WTC11 (cell line): ENCODE results near the gene IFT122. TPM values are rescaled to one million over a fixed set of nuclear protein-coding genes. Genes with fewer than 3 reads are reported as not detected.
A peak's percentile ranks its signal among the peaks of the same experiment; 100 is the strongest.
"Not testable (repeated sequence)": the region's sequence is repeated elsewhere in the genome, so short reads cannot be mapped to it uniquely, and the experiment has no call there.

Experiments
- ATAC-seq: fragments of 200-7000 bp; cut with Tn5 transposase; 2 replicates; pipeline ENCODE4 v1.10.0; 2021; ENCODE audit warnings: mild to moderate bottlenecking, moderate library complexity
- CTCF ChIA-PET: fragments of 300-600 bp; sonication (Branson Sonifier 250); formaldehyde crosslinking; loops from one replicate; lab custom pipeline; 2021; ENCODE audit warnings: antibody characterized with exemption; lab: Charles Lee
- POLR2A ChIA-PET: fragments of 350-600 bp; sonication (Branson Sonifier 250); formaldehyde crosslinking; loops from one replicate; lab custom pipeline; 2021; ENCODE audit warnings: antibody characterized with exemption; lab: Charles Lee
- DNase-seq: peaks from one replicate; pipeline ENCODE4 v3.0.0; 2021; ENCODE audit warnings: low spot score
- H3K27ac Mint-ChIP-seq: 2 replicates; pipeline ENCODE4 v1.8.0; 2021; ENCODE audit warnings: mixed read lengths
- H3K27me3 Mint-ChIP-seq: 2 replicates; pipeline ENCODE4 v1.8.0; 2021; ENCODE audit warnings: low read depth, mild to moderate bottlenecking, moderate library complexity, mixed read lengths
- H3K36me3 Mint-ChIP-seq: 2 replicates; pipeline ENCODE4 v1.8.0; 2021; ENCODE audit warnings: mixed read lengths
- H3K4me1 Mint-ChIP-seq: 2 replicates; pipeline ENCODE4 v1.8.0; 2022; ENCODE audit warnings: mixed read lengths
- H3K4me3 Mint-ChIP-seq: 2 replicates; pipeline ENCODE4 v1.8.0; 2021; ENCODE audit warnings: mild to moderate bottlenecking, moderate library complexity, mixed read lengths
- H3K9me3 Mint-ChIP-seq: 2 replicates; pipeline ENCODE4 v1.8.0; 2021; ENCODE audit warnings: mixed read lengths
- ESRRA ChIP-seq: sonication (generic); formaldehyde crosslinking; IDR thresholded peaks from 2 replicates; pipeline ENCODE4 v1.8.1; 2022; ENCODE audit warnings: mild to moderate bottlenecking, missing genetic modification reagents, borderline replicate concordance
- GTF2I ChIP-seq: fragments of 250-450 bp; sonication (Bioruptor Pico); conservative IDR thresholded peaks from 2 replicates; pipeline ENCODE4 v1.4.0; 2021; ENCODE audit warnings: mild to moderate bottlenecking
- HMGA2 ChIP-seq: fragments of 250-450 bp; sonication (Bioruptor Pico); IDR thresholded peaks from 2 replicates; pipeline ENCODE4 v1.4.0; 2021; ENCODE audit warnings: mild to moderate bottlenecking, moderate library complexity
- IRF2 ChIP-seq: sonication (generic); formaldehyde crosslinking; IDR thresholded peaks from 2 replicates; pipeline ENCODE4 v1.8.0; 2022; ENCODE audit warnings: low read depth, missing genetic modification reagents, borderline replicate concordance
- RELA ChIP-seq: sonication (generic); formaldehyde crosslinking; IDR thresholded peaks from 2 replicates; pipeline ENCODE4 v1.8.1; 2022; ENCODE audit warnings: missing genetic modification reagents, mild to moderate bottlenecking, borderline replicate concordance
- SOX15 ChIP-seq: fragments of 250-450 bp; sonication (Bioruptor Pico); IDR thresholded peaks from 2 replicates; pipeline ENCODE4 v1.9.0; 2021; ENCODE audit warnings: mild to moderate bottlenecking
- TEAD1 ChIP-seq: sonication (generic); formaldehyde crosslinking; IDR thresholded peaks from 2 replicates; pipeline ENCODE4 v1.8.0; 2022; ENCODE audit warnings: mild to moderate bottlenecking, missing genetic modification reagents
- total RNA-seq: library from RNA; stranded (reverse); gene quantifications from 3 replicates; pipeline ENCODE4 v1.2.3, GENCODE V29; 2021
- TF ChIP-seq, protein P1 (sequence below): sonication (generic); formaldehyde crosslinking; IDR thresholded peaks from 2 replicates; pipeline ENCODE4 v1.8.1; 2023; ENCODE audit warnings: mild to moderate bottlenecking, missing genetic modification reagents, borderline replicate concordance
- TF ChIP-seq, protein P2 (sequence below): fragments of 250-450 bp; sonication (Bioruptor Pico); IDR thresholded peaks from 2 replicates; pipeline ENCODE4 v1.9.0; 2021; ENCODE audit warnings: mild to moderate bottlenecking
- TF ChIP-seq, protein P3 (sequence below): sonication (generic); formaldehyde crosslinking; IDR thresholded peaks from 2 replicates; pipeline ENCODE4 v1.8.1; 2023; ENCODE audit warnings: mild to moderate bottlenecking, missing genetic modification reagents, moderate library complexity
- TF ChIP-seq, protein P4 (sequence below): sonication (generic); formaldehyde crosslinking; conservative IDR thresholded peaks from 2 replicates; pipeline ENCODE4 v1.8.1; 2023; ENCODE audit warnings: mild to moderate bottlenecking, low read depth, missing genetic modification reagents, moderate library complexity
- TF ChIP-seq, protein P5 (sequence below): sonication (generic); formaldehyde crosslinking; IDR thresholded peaks from 2 replicates; pipeline ENCODE4 v1.8.0; 2022; ENCODE audit warnings: missing genetic modification reagents

IFT122 gene
- total RNA-seq, 1 experiment from 2014 or later: 22.8 TPM

DNA sequence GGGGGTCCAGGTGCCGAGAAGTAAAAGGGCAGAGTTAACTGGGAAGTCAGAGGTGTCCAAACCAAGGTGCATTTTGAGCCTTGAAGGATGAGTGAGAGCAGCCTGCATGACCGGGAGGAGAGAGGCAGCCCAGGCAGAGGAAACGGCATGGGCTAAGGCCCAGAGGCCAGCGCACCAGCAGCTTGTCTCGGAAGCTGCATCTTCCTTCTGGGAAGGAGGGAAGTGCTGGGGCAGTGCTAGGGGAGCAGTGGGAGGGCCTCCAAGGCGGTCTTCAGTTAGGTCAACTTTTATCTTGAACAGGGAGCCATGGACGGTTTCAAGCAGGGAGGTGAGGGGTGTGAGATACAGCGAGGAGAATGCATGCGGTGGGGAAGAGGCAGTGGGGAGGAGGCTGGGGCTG is 104.0 kb downstream of the IFT122 start:
- Mint-ChIP-seq H3K27me3 (no peaks in the 10 kb centered on the region), H3K9me3 (peaks cover 5% of the 10 kb centered on the region), H3K4me3 (no peak overlapping the region), H3K4me1 (peaks cover 13% of the 10 kb centered on the region), H3K36me3 (no peaks in the 10 kb centered on the region), H3K27ac (no peak overlapping the region)
- TF ChIP-seq SOX15 (CRISPR knock-in tag): no peak
- TF ChIP-seq, protein P1, sequence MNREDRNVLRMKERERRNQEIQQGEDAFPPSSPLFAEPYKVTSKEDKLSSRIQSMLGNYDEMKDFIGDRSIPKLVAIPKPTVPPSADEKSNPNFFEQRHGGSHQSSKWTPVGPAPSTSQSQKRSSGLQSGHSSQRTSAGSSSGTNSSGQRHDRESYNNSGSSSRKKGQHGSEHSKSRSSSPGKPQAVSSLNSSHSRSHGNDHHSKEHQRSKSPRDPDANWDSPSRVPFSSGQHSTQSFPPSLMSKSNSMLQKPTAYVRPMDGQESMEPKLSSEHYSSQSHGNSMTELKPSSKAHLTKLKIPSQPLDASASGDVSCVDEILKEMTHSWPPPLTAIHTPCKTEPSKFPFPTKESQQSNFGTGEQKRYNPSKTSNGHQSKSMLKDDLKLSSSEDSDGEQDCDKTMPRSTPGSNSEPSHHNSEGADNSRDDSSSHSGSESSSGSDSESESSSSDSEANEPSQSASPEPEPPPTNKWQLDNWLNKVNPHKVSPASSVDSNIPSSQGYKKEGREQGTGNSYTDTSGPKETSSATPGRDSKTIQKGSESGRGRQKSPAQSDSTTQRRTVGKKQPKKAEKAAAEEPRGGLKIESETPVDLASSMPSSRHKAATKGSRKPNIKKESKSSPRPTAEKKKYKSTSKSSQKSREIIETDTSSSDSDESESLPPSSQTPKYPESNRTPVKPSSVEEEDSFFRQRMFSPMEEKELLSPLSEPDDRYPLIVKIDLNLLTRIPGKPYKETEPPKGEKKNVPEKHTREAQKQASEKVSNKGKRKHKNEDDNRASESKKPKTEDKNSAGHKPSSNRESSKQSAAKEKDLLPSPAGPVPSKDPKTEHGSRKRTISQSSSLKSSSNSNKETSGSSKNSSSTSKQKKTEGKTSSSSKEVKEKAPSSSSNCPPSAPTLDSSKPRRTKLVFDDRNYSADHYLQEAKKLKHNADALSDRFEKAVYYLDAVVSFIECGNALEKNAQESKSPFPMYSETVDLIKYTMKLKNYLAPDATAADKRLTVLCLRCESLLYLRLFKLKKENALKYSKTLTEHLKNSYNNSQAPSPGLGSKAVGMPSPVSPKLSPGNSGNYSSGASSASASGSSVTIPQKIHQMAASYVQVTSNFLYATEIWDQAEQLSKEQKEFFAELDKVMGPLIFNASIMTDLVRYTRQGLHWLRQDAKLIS (CRISPR knock-in tag): no peak
- no peak for TF ChIP-seq ESRRA (CRISPR knock-in tag)
- no peak for TF ChIP-seq IRF2
- TF ChIP-seq TEAD1: no peak
- TF ChIP-seq, protein P2, sequence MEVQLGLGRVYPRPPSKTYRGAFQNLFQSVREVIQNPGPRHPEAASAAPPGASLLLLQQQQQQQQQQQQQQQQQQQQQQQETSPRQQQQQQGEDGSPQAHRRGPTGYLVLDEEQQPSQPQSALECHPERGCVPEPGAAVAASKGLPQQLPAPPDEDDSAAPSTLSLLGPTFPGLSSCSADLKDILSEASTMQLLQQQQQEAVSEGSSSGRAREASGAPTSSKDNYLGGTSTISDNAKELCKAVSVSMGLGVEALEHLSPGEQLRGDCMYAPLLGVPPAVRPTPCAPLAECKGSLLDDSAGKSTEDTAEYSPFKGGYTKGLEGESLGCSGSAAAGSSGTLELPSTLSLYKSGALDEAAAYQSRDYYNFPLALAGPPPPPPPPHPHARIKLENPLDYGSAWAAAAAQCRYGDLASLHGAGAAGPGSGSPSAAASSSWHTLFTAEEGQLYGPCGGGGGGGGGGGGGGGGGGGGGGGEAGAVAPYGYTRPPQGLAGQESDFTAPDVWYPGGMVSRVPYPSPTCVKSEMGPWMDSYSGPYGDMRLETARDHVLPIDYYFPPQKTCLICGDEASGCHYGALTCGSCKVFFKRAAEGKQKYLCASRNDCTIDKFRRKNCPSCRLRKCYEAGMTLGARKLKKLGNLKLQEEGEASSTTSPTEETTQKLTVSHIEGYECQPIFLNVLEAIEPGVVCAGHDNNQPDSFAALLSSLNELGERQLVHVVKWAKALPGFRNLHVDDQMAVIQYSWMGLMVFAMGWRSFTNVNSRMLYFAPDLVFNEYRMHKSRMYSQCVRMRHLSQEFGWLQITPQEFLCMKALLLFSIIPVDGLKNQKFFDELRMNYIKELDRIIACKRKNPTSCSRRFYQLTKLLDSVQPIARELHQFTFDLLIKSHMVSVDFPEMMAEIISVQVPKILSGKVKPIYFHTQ (CRISPR knock-in tag): no peak
- TF ChIP-seq, protein P3, sequence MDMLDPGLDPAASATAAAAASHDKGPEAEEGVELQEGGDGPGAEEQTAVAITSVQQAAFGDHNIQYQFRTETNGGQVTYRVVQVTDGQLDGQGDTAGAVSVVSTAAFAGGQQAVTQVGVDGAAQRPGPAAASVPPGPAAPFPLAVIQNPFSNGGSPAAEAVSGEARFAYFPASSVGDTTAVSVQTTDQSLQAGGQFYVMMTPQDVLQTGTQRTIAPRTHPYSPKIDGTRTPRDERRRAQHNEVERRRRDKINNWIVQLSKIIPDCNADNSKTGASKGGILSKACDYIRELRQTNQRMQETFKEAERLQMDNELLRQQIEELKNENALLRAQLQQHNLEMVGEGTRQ: no peak
- no peak for TF ChIP-seq GTF2I
- TF ChIP-seq, protein P4, sequence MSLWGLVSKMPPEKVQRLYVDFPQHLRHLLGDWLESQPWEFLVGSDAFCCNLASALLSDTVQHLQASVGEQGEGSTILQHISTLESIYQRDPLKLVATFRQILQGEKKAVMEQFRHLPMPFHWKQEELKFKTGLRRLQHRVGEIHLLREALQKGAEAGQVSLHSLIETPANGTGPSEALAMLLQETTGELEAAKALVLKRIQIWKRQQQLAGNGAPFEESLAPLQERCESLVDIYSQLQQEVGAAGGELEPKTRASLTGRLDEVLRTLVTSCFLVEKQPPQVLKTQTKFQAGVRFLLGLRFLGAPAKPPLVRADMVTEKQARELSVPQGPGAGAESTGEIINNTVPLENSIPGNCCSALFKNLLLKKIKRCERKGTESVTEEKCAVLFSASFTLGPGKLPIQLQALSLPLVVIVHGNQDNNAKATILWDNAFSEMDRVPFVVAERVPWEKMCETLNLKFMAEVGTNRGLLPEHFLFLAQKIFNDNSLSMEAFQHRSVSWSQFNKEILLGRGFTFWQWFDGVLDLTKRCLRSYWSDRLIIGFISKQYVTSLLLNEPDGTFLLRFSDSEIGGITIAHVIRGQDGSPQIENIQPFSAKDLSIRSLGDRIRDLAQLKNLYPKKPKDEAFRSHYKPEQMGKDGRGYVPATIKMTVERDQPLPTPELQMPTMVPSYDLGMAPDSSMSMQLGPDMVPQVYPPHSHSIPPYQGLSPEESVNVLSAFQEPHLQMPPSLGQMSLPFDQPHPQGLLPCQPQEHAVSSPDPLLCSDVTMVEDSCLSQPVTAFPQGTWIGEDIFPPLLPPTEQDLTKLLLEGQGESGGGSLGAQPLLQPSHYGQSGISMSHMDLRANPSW (CRISPR knock-in tag): no peak
- TF ChIP-seq RELA (CRISPR knock-in tag): no peak
- TF ChIP-seq, protein P5, sequence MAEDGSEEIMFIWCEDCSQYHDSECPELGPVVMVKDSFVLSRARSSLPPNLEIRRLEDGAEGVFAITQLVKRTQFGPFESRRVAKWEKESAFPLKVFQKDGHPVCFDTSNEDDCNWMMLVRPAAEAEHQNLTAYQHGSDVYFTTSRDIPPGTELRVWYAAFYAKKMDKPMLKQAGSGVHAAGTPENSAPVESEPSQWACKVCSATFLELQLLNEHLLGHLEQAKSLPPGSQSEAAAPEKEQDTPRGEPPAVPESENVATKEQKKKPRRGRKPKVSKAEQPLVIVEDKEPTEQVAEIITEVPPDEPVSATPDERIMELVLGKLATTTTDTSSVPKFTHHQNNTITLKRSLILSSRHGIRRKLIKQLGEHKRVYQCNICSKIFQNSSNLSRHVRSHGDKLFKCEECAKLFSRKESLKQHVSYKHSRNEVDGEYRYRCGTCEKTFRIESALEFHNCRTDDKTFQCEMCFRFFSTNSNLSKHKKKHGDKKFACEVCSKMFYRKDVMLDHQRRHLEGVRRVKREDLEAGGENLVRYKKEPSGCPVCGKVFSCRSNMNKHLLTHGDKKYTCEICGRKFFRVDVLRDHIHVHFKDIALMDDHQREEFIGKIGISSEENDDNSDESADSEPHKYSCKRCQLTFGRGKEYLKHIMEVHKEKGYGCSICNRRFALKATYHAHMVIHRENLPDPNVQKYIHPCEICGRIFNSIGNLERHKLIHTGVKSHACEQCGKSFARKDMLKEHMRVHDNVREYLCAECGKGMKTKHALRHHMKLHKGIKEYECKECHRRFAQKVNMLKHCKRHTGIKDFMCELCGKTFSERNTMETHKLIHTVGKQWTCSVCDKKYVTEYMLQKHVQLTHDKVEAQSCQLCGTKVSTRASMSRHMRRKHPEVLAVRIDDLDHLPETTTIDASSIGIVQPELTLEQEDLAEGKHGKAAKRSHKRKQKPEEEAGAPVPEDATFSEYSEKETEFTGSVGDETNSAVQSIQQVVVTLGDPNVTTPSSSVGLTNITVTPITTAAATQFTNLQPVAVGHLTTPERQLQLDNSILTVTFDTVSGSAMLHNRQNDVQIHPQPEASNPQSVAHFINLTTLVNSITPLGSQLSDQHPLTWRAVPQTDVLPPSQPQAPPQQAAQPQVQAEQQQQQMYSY: no peak
- ChIA-PET CTCF (interaction anchor here (0.9 to 1.1 kb wide), 2 partner anchors 10 to 53 kb away, joined by 3 to 4 read pairs; no protein-coding TSS in a partner anchor), POLR2A (interaction anchor here (1.4 kb wide), 1 partner anchor 16 kb away, joined by 3 read pairs; the partner anchor contains the start of gene RHO)
- DNase-seq (no peak), ATAC-seq (no peak)

DNA sequence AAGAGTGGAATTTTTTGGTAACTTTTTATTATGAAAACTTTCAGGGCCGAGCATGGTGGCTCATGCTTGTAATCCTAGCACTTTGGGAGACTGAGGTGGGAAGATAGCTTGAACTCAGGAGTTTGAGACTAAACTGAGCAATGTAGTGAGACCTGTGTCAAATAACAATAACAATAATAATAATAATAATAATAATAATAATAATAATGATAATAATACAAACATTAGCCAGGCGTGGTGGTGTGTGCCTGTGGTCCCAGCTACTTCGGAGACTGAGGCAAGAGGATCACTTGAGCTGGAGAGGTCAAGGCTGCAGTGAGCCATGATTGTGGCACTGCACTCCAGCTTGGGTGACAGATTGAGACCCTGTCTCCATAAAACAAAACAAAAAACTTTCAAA is 105.9 kb downstream of the IFT122 start:
- TF ChIP-seq HMGA2 (CRISPR knock-in tag): peak; percentile 67
- H3K4me3 Mint-ChIP-seq, DNase-seq, POLR2A ChIA-PET, H3K9me3 Mint-ChIP-seq, CTCF ChIA-PET, H3K27ac Mint-ChIP-seq, H3K36me3 Mint-ChIP-seq, ATAC-seq, H3K4me1 Mint-ChIP-seq, H3K27me3 Mint-ChIP-seq: not testable (repeated sequence)
